HepG2 (cell line): Measurements from ENCODE around the gene SCP2. TPM values are rescaled to one million over a fixed set of nuclear protein-coding genes. Genes with fewer than 3 reads are reported as not detected.

Experiments
- ATAC-seq: fragments of 200-7000 bp; cut with Tn5 transposase; 3 replicates; pipeline ENCODE4 v1.9.1; 2020; ENCODE audit warnings: mild to moderate bottlenecking, moderate library complexity
- BruUV-seq: library from RNA; stranded (reverse); fragments of 400-500 nt; replicated peaks from 2 replicates; lab custom pipeline; 2021; lab: Mats Ljungman, UMichigan
- CTCF ChIA-PET: fragments of 300-600 bp; formaldehyde crosslinking; extraction: SDS; loops from one replicate; lab custom pipeline; 2021; ENCODE audit warnings: low total read pairs, inconsistent platforms, low intra/inter-chr PET ratio; lab: Yijun Ruan, JAX
- POLR2A ChIA-PET: fragments of 350-600 bp; sonication (Branson Sonifier 250); formaldehyde crosslinking; loops from one replicate; lab custom pipeline; 2020; ENCODE audit warnings: antibody characterized with exemption, inconsistent platforms; lab: Yijun Ruan, JAX
- DNase-seq: peaks from one replicate; pipeline ENCODE4 v3.0.0-alpha.2; 2015; ENCODE audit warnings: low spot score
- FAIRE-seq: peaks from 3 replicates; lab custom pipeline; 2011; peaks lifted over from hg19 to GRCh38; lab: Jason Lieb, UNC
- H2AFZ ChIP-seq: one replicate; pipeline ENCODE4 v1.6.1; 2011; ENCODE audit warnings: low read length, inconsistent platforms
- H3K27ac ChIP-seq: fragments of 300-600 bp; 3 replicates; pipeline ENCODE4 v1.8.0; 2011; ENCODE audit warnings: mixed run types, mild to moderate bottlenecking, mixed read lengths, low read length, inconsistent platforms; ENCODE audit not compliant: insufficient read depth; ENCODE audit errors: extremely low read length
- H3K27me3 ChIP-seq, 2 experiments: fragments of 200-600 bp in 1 of 2; 2 replicates in 1 of 2; 3 replicates in 1 of 2; pipeline versions ENCODE4 v1.6.0 to v1.8.0; 2011; ENCODE audit warnings: low read length in 2 of 2, mild to moderate bottlenecking in 2 of 2, moderate library complexity in 2 of 2, inconsistent platforms in 1 of 2; ENCODE audit not compliant: insufficient read depth in 2 of 2, control insufficient read depth in 1 of 2
- H3K36me3 ChIP-seq, 2 experiments: fragments of 200-600 bp in 1 of 2; replicated peaks in 1 of 2; 2 replicates in 1 of 2; 3 replicates in 1 of 2; pipeline versions ENCODE4 v1.5.1 to v1.8.0; 2011; ENCODE audit warnings: low read length in 2 of 2, inconsistent platforms in 1 of 2; ENCODE audit not compliant: insufficient read depth in 2 of 2, control insufficient read depth in 1 of 2
- H3K4me1 ChIP-seq: 2 replicates; pipeline ENCODE4 v1.5.1; 2012; ENCODE audit warnings: low read length, inconsistent platforms; ENCODE audit not compliant: insufficient read depth
- H3K4me2 ChIP-seq: 2 replicates; pipeline ENCODE4 v1.6.0; 2011; ENCODE audit warnings: low read depth, low read length, inconsistent platforms
- H3K4me3 ChIP-seq, 3 experiments: fragments of 200-600 bp in 1 of 3; sonication (generic), shearing (Covaris generic) in 1 of 3; replicated peaks in 1 of 3; 2 replicates each; pipeline ENCODE4 v1.5.1; 2011 to 2016; ENCODE audit warnings: low read length in 3 of 3, inconsistent platforms in 2 of 3, low read depth in 2 of 3, mild to moderate bottlenecking in 2 of 3, control low read depth in 1 of 3, mixed read lengths in 1 of 3; ENCODE audit not compliant: insufficient read depth in 1 of 3
- H3K79me2 ChIP-seq: one replicate; pipeline ENCODE4 v1.6.1; 2011; ENCODE audit warnings: low read length, inconsistent platforms; ENCODE audit not compliant: insufficient read depth
- H3K9ac ChIP-seq: 2 replicates; pipeline ENCODE4 v1.6.0; 2011; ENCODE audit warnings: mild to moderate bottlenecking, low read depth, low read length, inconsistent platforms; ENCODE audit not compliant: insufficient read depth
- H3K9me3 ChIP-seq: 2 replicates; pipeline ENCODE4 v1.5.1; 2012; ENCODE audit warnings: mild to moderate bottlenecking, low read length
- H4K20me1 ChIP-seq: 2 replicates; pipeline ENCODE4 v1.6.0; 2011; ENCODE audit warnings: inconsistent platforms, mild to moderate bottlenecking, low read length, moderate library complexity; ENCODE audit not compliant: insufficient read depth
- AGO1 ChIP-seq: fragments of 200-400 bp; formaldehyde crosslinking; IDR thresholded peaks from 2 replicates; pipeline ENCODE4 v1.6.1; 2017; ENCODE audit warnings: mild to moderate bottlenecking, low read depth, low read length, moderate library complexity; ENCODE audit not compliant: poor library complexity, severe bottlenecking
- ARNT2 ChIP-seq: sonication (generic); formaldehyde crosslinking; IDR thresholded peaks from 2 replicates; pipeline ENCODE4 v1.8.0; 2022; ENCODE audit warnings: mild to moderate bottlenecking, low read depth, missing genetic modification reagents, moderate library complexity
- EHMT2 ChIP-seq: fragments of 200-600 bp; sonication (generic); IDR thresholded peaks from 2 replicates; pipeline ENCODE4 v1.7.0; 2017; ENCODE audit warnings: antibody characterized with exemption, low read depth, low read length, borderline replicate concordance
- EP300 ChIP-seq, 3 experiments: sonication (generic) in 1 of 3; formaldehyde crosslinking in 1 of 3; IDR thresholded peaks; 2 replicates each; pipeline versions ENCODE4 v1.5.1 to v1.6.1; 2011 to 2020; ENCODE audit warnings: low read depth in 2 of 3, low read length in 2 of 3, borderline replicate concordance in 1 of 3, improper control_type of control experiment in 1 of 3, mild to moderate bottlenecking in 1 of 3, missing genetic modification reagents in 1 of 3, moderate library complexity in 1 of 3
- FOSL1 ChIP-seq: sonication (generic); formaldehyde crosslinking; IDR thresholded peaks from 2 replicates; pipeline ENCODE4 v1.9.0; 2021; ENCODE audit warnings: missing genetic modification reagents, borderline replicate concordance
- KDM3A ChIP-seq: IDR thresholded peaks from 2 replicates; pipeline ENCODE4 v1.6.1; 2018; ENCODE audit warnings: low read depth, missing compliant biosample characterization
- LCORL ChIP-seq, 2 experiments: fragments of 450-650 bp in 1 of 2; sonication (generic) in 1 of 2; formaldehyde crosslinking in 1 of 2; IDR thresholded peaks; 2 replicates each; pipeline versions ENCODE4 v1.5.0 to v1.6.1; 2017 to 2020; ENCODE audit warnings: antibody characterized with exemption in 1 of 2, missing genetic modification reagents in 1 of 2
- NFATC3 ChIP-seq: sonication (generic); formaldehyde crosslinking; IDR thresholded peaks from 2 replicates; pipeline ENCODE4 v1.5.1; 2020; ENCODE audit warnings: mild to moderate bottlenecking, missing genetic modification reagents
- NFIB ChIP-seq: sonication (generic); formaldehyde crosslinking; IDR thresholded peaks from 2 replicates; pipeline ENCODE4 v1.9.0; 2021; ENCODE audit warnings: missing genetic modification reagents, mild to moderate bottlenecking, borderline replicate concordance
- NR1H2 ChIP-seq: sonication (generic); formaldehyde crosslinking; IDR thresholded peaks from 2 replicates; pipeline ENCODE4 v1.8.1; 2022; ENCODE audit warnings: low read depth, missing genetic modification reagents, borderline replicate concordance
- POLR2AphosphoS2 ChIP-seq: IDR thresholded peaks from 2 replicates; pipeline ENCODE4 v1.6.1; 2011; ENCODE audit warnings: low read depth, low read length, improper control_type of control experiment
- SOX5 ChIP-seq: IDR thresholded peaks from 2 replicates; pipeline ENCODE4 v1.6.1; 2016; ENCODE audit warnings: borderline replicate concordance
- ZBTB25 ChIP-seq: IDR thresholded peaks from 2 replicates; pipeline ENCODE4 v1.6.1; 2018; ENCODE audit warnings: missing genetic modification reagents
- ZBTB49 ChIP-seq: sonication (generic); formaldehyde crosslinking; IDR thresholded peaks from 2 replicates; pipeline ENCODE4 v1.4.0; 2020; ENCODE audit warnings: missing genetic modification reagents, borderline replicate concordance
- ZNF354B ChIP-seq: sonication (generic); formaldehyde crosslinking; IDR thresholded peaks from 2 replicates; pipeline ENCODE4 v1.8.0; 2022; ENCODE audit warnings: mild to moderate bottlenecking, missing genetic modification reagents
- ZNF546 ChIP-seq: sonication (generic); formaldehyde crosslinking; conservative IDR thresholded peaks from 2 replicates; pipeline ENCODE4 v1.8.1; 2023; ENCODE audit warnings: mild to moderate bottlenecking, missing genetic modification reagents
- ZNF616 ChIP-seq: sonication (generic); formaldehyde crosslinking; IDR thresholded peaks from 2 replicates; pipeline ENCODE4 v1.5.0; 2020; ENCODE audit warnings: low read depth, mild to moderate bottlenecking, missing genetic modification reagents
- ZNF883 ChIP-seq: sonication (generic); formaldehyde crosslinking; IDR thresholded peaks from 2 replicates; pipeline ENCODE4 v1.5.1; 2020; ENCODE audit warnings: mild to moderate bottlenecking, missing genetic modification reagents; ENCODE audit errors: not compliant biosample characterization
- WGBS: methylation state at CpG from one replicate; pipeline ENCODE4 v1.1.6; 2017; ENCODE audit warnings: low lambda C conversion rate; 5-methylcytosine and 5-hydroxymethylcytosine counted together
- in situ Hi-C: cut with HindIII; loops from 2 replicates; pipeline ENCODE4 v1.10.0; 2017; ENCODE audit warnings: low pct_unique_long_range_greater_than_20kb; ENCODE audit not compliant: extremely low pct_ligation_motif_present
- intact Hi-C: fragments of 100-400 bp; cut with micrococcal nuclease; formaldehyde crosslinking; loops from one replicate; pipeline ENCODE4 v1.10.0; 2022; ENCODE audit not compliant: unreplicated experiment
- polyA plus RNA-seq, 8 experiments: library from polyadenylated mRNA; depleted of rRNA in 3 of 8; stranded (reverse) in 7 of 8; unstranded in 1 of 8; fragments of >200 nt; fragmentation: Illumina TruSeq in 4 of 8; extraction: Trizol in 4 of 8; gene quantifications; 2 replicates each; pipeline versions ENCODE4 v1.2.1 to v1.2.3, GENCODE V29; 2011 to 2016; ENCODE audit warnings: low read depth in 4 of 8, missing spikeins in 1 of 8, mixed read lengths in 1 of 8; ENCODE audit not compliant: insufficient read depth in 1 of 8
- total RNA-seq, 5 experiments: library from RNA; depleted of rRNA; stranded (reverse); fragments of >200 nt; fragmentation: Illumina TruSeq; extraction: Trizol; gene quantifications; 2 replicates each; pipeline ENCODE4 v1.2.3, GENCODE V29; 2016; ENCODE audit warnings: low read depth in 1 of 5

SCP2 gene
- total and polyA plus RNA-seq, 2 of the 13 experiments (the other 11 are each of a cell fraction or from before 2014, with no cell fraction given): 59.0 to 133 TPM

GRCh38 chr1:53066488-53066887, 139.4 kb downstream of the SCP2 start (continued):
- no peak for TF ChIP-seq POLR2AphosphoS2

- H2AFZ ChIP-seq: no peak overlapping the region
- H3K9ac ChIP-seq: no peak overlapping the region
- no peaks in the 10 kb centered on the region; the same call in 1 of the 2 replicates for H3K4me1 ChIP-seq
- intact Hi-C loops (no loop called here), in situ Hi-C loops (no loop called here)
- ChIA-PET CTCF (no interaction called here), POLR2A (interaction anchor here (0.7 kb wide), 1 partner anchor 50 kb away, joined by 4 read pairs; no protein-coding TSS in a partner anchor)
- peaks cover 5 to 45% of the 10 kb centered on the region in 2 experiments; a peak in 4 of 5 replicates for H3K27me3 ChIP-seq
- no peaks in the 10 kb centered on the region for H4K20me1 ChIP-seq
- H3K36me3 ChIP-seq: no peaks in the 10 kb centered on the region
- H3K4me3 ChIP-seq: no peak overlapping the region
- no peak for ATAC-seq
- DNase-seq: no peak
- no peaks in the 10 kb centered on the region for H3K79me2 ChIP-seq
- BruUV-seq: no TSS peak
- no peak for FAIRE-seq
- 39% methylated on average over 6 of the region's 13 CpGs for WGBS
- H3K9me3 ChIP-seq: no peaks in the 10 kb centered on the region
- no peak overlapping the region for H3K4me2 ChIP-seq
- no peak overlapping the region for H3K27ac ChIP-seq
- TF ChIP-seq ZBTB25: no peak
- TF ChIP-seq NFIB (CRISPR knock-in tag): no peak
- no peak for TF ChIP-seq ZBTB49 (CRISPR knock-in tag)
- TF ChIP-seq AGO1: no peak
- no peak for TF ChIP-seq EP300 (IDR thresholded peaks at IDR 0.05; ENCODE audit: low read depth in 2 of 2, low read length in 2 of 2)
- TF ChIP-seq EP300 (CRISPR knock-in tag; IDR thresholded peaks at IDR 0.05; ENCODE audit: borderline replicate concordance): no peak
- TF ChIP-seq ZNF883: no peak
- TF ChIP-seq FOSL1 (CRISPR knock-in tag): no peak
- TF ChIP-seq NFATC3 (CRISPR knock-in tag): no peak
- TF ChIP-seq ZNF546: no peak
- no peak for TF ChIP-seq ZNF354B
- no peak for TF ChIP-seq ARNT2
- TF ChIP-seq LCORL (IDR thresholded peaks at IDR 0.05): no peak
- no peak for TF ChIP-seq LCORL (CRISPR knock-in tag; IDR thresholded peaks at IDR 0.05)
- no peak for TF ChIP-seq SOX5 (CRISPR knock-in tag)
- TF ChIP-seq KDM3A: no peak
- no peak for TF ChIP-seq EHMT2
- TF ChIP-seq ZNF616: no peak
- no peak for TF ChIP-seq NR1H2 (CRISPR knock-in tag)
These were observed 140.0 kb downstream of the SCP2 start for GRCh38 chr1:53066891-53067738.
